K562 (cell line): ENCODE data around the gene AK4. TPM values are rescaled to one million over a fixed set of nuclear protein-coding genes. Genes with fewer than 3 reads are reported as not detected.

Experiments
- ATF7 ChIP-seq: fragments of 450-650 bp; IDR thresholded peaks from 2 replicates; pipeline ENCODE4 v1.7.1; 2014; ENCODE audit warnings: mild to moderate bottlenecking, moderate library complexity
- CBFA2T2 ChIP-seq: fragments of 450-650 bp; conservative IDR thresholded peaks from 2 replicates; pipeline ENCODE4 v1.6.1; 2017; ENCODE audit warnings: mild to moderate bottlenecking
- DNMT1 ChIP-seq: fragments of 450-650 bp; IDR thresholded peaks from 2 replicates; pipeline ENCODE4 v1.6.1; 2016; ENCODE audit warnings: antibody characterized with exemption, mild to moderate bottlenecking
- EHMT2 ChIP-seq: fragments of 450-650 bp; IDR thresholded peaks from 2 replicates; pipeline ENCODE4 v1.6.1; 2018; ENCODE audit warnings: antibody characterized with exemption
- HLTF ChIP-seq: fragments of 450-650 bp; IDR thresholded peaks from 2 replicates; pipeline ENCODE4 v1.6.1; 2016
- KLF10 ChIP-seq: fragments of 250-450 bp; sonication (Bioruptor Pico); IDR thresholded peaks from 2 replicates; pipeline ENCODE4 v1.6.1; 2021; ENCODE audit warnings: matching md5 sums
- LARP7 ChIP-seq: fragments of 450-650 bp; IDR thresholded peaks from 2 replicates; pipeline ENCODE4 v1.6.1; 2016
- MAZ ChIP-seq, 2 experiments: fragments of 450-650 bp in 1 of 2; sonication (generic) in 1 of 2; formaldehyde crosslinking; IDR thresholded peaks in 1 of 2; conservative IDR thresholded peaks in 1 of 2; 2 replicates each; pipeline versions ENCODE4 v1.4.0 to v1.5.0; 2020; ENCODE audit warnings: mild to moderate bottlenecking in 1 of 2, missing genetic modification reagents in 1 of 2
- MTA1 ChIP-seq: fragments of 450-650 bp; IDR thresholded peaks from 2 replicates; pipeline ENCODE4 v1.6.1; 2017; ENCODE audit warnings: borderline replicate concordance
- NEUROD1 ChIP-seq: fragments of 150-350 bp; IDR thresholded peaks from 2 replicates; pipeline ENCODE4 v1.6.1; 2014; ENCODE audit warnings: borderline replicate concordance, low read length, low read depth; ENCODE audit not compliant: partially characterized antibody
- NFATC3 ChIP-seq: fragments of 450-650 bp; IDR thresholded peaks from 2 replicates; pipeline ENCODE4 v1.6.1; 2017; ENCODE audit warnings: mild to moderate bottlenecking
- RBM22 ChIP-seq: fragments of 200-400 bp; formaldehyde crosslinking; IDR thresholded peaks from 2 replicates; pipeline ENCODE4 v1.6.1; 2018; ENCODE audit warnings: low read length, low read depth; ENCODE audit not compliant: poor library complexity, severe bottlenecking
- SAFB2 ChIP-seq: fragments of 200-400 bp; formaldehyde crosslinking; IDR thresholded peaks from 2 replicates; pipeline ENCODE4 v1.6.1; 2018; ENCODE audit warnings: borderline replicate concordance, low read length, low read depth, moderate library complexity; ENCODE audit not compliant: severe bottlenecking
- STAT5A ChIP-seq: IDR thresholded peaks from 2 replicates; pipeline ENCODE4 v1.6.1; 2012; ENCODE audit warnings: low read length, inconsistent platforms, borderline replicate concordance
- TAF9B ChIP-seq: fragments of 450-650 bp; IDR thresholded peaks from 2 replicates; pipeline ENCODE4 v1.6.1; 2018; ENCODE audit warnings: mild to moderate bottlenecking; ENCODE audit not compliant: partially characterized antibody
- TEAD4 ChIP-seq, 2 experiments: sonication (generic) in 1 of 2; formaldehyde crosslinking in 1 of 2; IDR thresholded peaks; 2 replicates each; pipeline versions ENCODE4 v1.6.1 to v1.8.0; 2012 to 2022; ENCODE audit warnings: borderline replicate concordance in 1 of 2, inconsistent platforms in 1 of 2, low read length in 1 of 2, mild to moderate bottlenecking in 1 of 2, missing genetic modification reagents in 1 of 2
- U2AF1 ChIP-seq: fragments of 200-400 bp; formaldehyde crosslinking; optimal IDR thresholded peaks from 2 replicates; pipeline ENCODE3; 2017; ENCODE audit warnings: mild to moderate bottlenecking, low read depth, low read length, moderate library complexity
- ZKSCAN1 ChIP-seq: fragments of 150-350 bp; IDR thresholded peaks from 2 replicates; pipeline ENCODE4 v1.6.1; 2016; ENCODE audit warnings: low read depth, low read length
- ZNF140 ChIP-seq: fragments of 250-450 bp; sonication (Bioruptor Pico); IDR thresholded peaks from 2 replicates; pipeline ENCODE4 v1.8.0; 2021; ENCODE audit warnings: moderate library complexity, mild to moderate bottlenecking, inconsistent platforms
- ZNF311 ChIP-seq: fragments of 250-450 bp; sonication (Bioruptor Pico); IDR thresholded peaks from 2 replicates; pipeline ENCODE4 v1.4.0; 2020; ENCODE audit warnings: mild to moderate bottlenecking, moderate library complexity
- polyA plus RNA-seq, 8 experiments: library from polyadenylated mRNA; depleted of rRNA in 4 of 8; stranded (reverse) in 5 of 8; unstranded in 3 of 8; fragments of >200 nt; fragmentation: Nextera tagmentation in 2 of 8; fragmentation: Illumina TruSeq in 1 of 8; extraction: Ambion mirVana in 2 of 8; extraction: Trizol in 1 of 8; gene quantifications; 2 replicates each; pipeline versions ENCODE4 v1.2.1 to v1.2.3, GENCODE V29; 2011 to 2014; ENCODE audit warnings: inconsistent platforms in 1 of 8, missing spikeins in 1 of 8
- total RNA-seq, 7 experiments: library from RNA; depleted of rRNA in 6 of 7; stranded (reverse); fragments of >200 nt in 6 of 7; fragmentation: Illumina TruSeq in 2 of 7; extraction: Trizol in 2 of 7; gene quantifications; 2 replicates each; pipeline versions ENCODE4 v1.2.1 to v1.2.3, GENCODE V29; 2011 to 2021; ENCODE audit warnings: low replicate concordance in 1 of 7
- TF ChIP-seq, protein P1 (sequence below): fragments of 250-450 bp; sonication (Bioruptor Pico); IDR thresholded peaks from 2 replicates; pipeline ENCODE4 v1.5.0; 2021
- TF ChIP-seq, protein P2 (sequence below): fragments of 450-650 bp; formaldehyde crosslinking; IDR thresholded peaks from 2 replicates; pipeline ENCODE4 v1.4.0; 2022; ENCODE audit warnings: mild to moderate bottlenecking, moderate library complexity
- TF ChIP-seq, protein P3 (sequence below): fragments of 450-650 bp; IDR thresholded peaks from 2 replicates; pipeline ENCODE4 v1.6.1; 2016; ENCODE audit warnings: borderline replicate concordance
- TF ChIP-seq, protein P4 (sequence below): sonication (generic); formaldehyde crosslinking; IDR thresholded peaks from 2 replicates; pipeline ENCODE4 v1.8.1; 2023; ENCODE audit warnings: mild to moderate bottlenecking, missing genetic modification reagents

The AK4 gene
- total and polyA plus RNA-seq, 9 of the 15 experiments (the other 6 are each of a cell fraction or from before 2014, with no cell fraction given): 10.4 to 96.6 (median 21.5) TPM

DNA sequence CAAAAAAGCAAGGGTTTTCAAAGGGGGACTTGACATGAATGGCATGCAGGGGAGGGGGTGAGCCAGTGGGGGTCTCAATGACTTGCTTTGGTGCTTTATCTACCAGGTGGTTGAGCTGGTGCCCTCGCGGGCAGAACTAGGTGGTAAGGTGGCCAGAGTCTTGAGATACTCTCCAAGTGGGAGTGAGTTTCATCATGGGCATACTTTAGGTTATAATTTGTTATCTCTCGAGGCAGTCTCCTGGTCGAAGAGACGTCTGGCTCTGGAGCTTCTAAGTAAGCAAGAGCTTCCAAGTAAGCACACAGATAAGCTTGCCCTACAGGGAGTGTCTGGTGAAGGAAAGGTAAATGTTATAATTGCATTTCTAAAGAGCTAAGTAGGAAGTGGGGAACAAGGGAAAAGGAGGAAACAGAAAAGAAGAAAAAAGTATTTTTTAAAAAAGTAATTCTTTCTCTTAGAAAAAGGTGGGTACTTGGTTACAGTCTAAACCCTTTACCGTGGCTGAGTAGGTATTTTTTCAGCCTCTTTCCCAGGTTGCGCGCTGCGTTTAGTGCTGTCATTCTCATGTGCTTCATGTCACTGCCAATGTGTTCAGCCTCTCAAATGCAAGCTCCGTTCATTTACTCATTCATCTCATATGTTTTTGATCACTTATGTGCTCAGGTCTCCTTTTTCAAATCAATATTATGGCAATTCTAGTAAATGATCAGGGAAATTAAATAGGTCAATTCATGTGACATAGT lies 129.8 kb downstream of the AK4 start (continued):
- TF ChIP-seq CBFA2T2 (peak; percentile 87), MTA1 (peak; percentile 52; the same call in 1 of the 2 replicates), ZNF311 (0 out of 2 replicates have a peak, but pooled peaks have one; percentile 47), ZNF140 (CRISPR knock-in tag) (no peak), TEAD4 (IDR thresholded peaks at IDR 0.05; ENCODE audit: low read length) (peak; percentile 89), TEAD4 (CRISPR knock-in tag; IDR thresholded peaks at IDR 0.05; ENCODE audit: borderline replicate concordance) (no peak), RBM22 (no peak), HLTF (no peak), SAFB2 (no peak), MAZ (CRISPR knock-in tag; conservative IDR thresholded peaks at IDR 0.05 in 1 of 2, IDR thresholded peaks at IDR 0.05 in 1 of 2) (0 out of 4 replicates have a peak, but pooled peaks of 1 of the 2 experiments have one; percentile 26), ZKSCAN1 (no peak), STAT5A (peak; percentile 77), LARP7 (no peak), TAF9B (peak; percentile 23), U2AF1 (no peak), ATF7 (peak; percentile 46; the same call in 1 of the 2 replicates), DNMT1 (no peak), KLF10 (no peak), NEUROD1 (peak; percentile 26), EHMT2 (peak; percentile 41; the same call in 1 of the 2 replicates), NFATC3 (no peak)
- TF ChIP-seq, protein P1, sequence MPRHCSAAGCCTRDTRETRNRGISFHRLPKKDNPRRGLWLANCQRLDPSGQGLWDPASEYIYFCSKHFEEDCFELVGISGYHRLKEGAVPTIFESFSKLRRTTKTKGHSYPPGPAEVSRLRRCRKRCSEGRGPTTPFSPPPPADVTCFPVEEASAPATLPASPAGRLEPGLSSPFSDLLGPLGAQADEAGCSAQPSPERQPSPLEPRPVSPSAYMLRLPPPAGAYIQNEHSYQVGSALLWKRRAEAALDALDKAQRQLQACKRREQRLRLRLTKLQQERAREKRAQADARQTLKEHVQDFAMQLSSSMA (CRISPR knock-in tag): no peak
- TF ChIP-seq, protein P2, sequence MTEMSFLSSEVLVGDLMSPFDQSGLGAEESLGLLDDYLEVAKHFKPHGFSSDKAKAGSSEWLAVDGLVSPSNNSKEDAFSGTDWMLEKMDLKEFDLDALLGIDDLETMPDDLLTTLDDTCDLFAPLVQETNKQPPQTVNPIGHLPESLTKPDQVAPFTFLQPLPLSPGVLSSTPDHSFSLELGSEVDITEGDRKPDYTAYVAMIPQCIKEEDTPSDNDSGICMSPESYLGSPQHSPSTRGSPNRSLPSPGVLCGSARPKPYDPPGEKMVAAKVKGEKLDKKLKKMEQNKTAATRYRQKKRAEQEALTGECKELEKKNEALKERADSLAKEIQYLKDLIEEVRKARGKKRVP (CRISPR knock-in tag): 0 out of 2 replicates have a peak, but pooled peaks have one; percentile 31
- TF ChIP-seq, protein P3, sequence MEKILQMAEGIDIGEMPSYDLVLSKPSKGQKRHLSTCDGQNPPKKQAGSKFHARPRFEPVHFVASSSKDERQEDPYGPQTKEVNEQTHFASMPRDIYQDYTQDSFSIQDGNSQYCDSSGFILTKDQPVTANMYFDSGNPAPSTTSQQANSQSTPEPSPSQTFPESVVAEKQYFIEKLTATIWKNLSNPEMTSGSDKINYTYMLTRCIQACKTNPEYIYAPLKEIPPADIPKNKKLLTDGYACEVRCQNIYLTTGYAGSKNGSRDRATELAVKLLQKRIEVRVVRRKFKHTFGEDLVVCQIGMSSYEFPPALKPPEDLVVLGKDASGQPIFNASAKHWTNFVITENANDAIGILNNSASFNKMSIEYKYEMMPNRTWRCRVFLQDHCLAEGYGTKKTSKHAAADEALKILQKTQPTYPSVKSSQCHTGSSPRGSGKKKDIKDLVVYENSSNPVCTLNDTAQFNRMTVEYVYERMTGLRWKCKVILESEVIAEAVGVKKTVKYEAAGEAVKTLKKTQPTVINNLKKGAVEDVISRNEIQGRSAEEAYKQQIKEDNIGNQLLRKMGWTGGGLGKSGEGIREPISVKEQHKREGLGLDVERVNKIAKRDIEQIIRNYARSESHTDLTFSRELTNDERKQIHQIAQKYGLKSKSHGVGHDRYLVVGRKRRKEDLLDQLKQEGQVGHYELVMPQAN: 0 out of 2 replicates have a peak, but pooled peaks have one; percentile 27
- TF ChIP-seq, protein P4, sequence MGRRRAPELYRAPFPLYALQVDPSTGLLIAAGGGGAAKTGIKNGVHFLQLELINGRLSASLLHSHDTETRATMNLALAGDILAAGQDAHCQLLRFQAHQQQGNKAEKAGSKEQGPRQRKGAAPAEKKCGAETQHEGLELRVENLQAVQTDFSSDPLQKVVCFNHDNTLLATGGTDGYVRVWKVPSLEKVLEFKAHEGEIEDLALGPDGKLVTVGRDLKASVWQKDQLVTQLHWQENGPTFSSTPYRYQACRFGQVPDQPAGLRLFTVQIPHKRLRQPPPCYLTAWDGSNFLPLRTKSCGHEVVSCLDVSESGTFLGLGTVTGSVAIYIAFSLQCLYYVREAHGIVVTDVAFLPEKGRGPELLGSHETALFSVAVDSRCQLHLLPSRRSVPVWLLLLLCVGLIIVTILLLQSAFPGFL (CRISPR knock-in tag): no peak
